GM18519 (cell line): Measurements from ENCODE around the gene CPSF4.
A peak's percentile ranks its signal among the peaks of the same experiment; 100 is the strongest.

Source experiments
- ATAC-seq: cut with Tn5 transposase; IDR thresholded peaks from one replicate; pipeline ENCODE4 v1.9.1; 2021; ENCODE audit warnings: mild to moderate bottlenecking, moderate library complexity; ENCODE audit not compliant: unreplicated experiment, low FRiP score

The CPSF4 gene

DNA sequence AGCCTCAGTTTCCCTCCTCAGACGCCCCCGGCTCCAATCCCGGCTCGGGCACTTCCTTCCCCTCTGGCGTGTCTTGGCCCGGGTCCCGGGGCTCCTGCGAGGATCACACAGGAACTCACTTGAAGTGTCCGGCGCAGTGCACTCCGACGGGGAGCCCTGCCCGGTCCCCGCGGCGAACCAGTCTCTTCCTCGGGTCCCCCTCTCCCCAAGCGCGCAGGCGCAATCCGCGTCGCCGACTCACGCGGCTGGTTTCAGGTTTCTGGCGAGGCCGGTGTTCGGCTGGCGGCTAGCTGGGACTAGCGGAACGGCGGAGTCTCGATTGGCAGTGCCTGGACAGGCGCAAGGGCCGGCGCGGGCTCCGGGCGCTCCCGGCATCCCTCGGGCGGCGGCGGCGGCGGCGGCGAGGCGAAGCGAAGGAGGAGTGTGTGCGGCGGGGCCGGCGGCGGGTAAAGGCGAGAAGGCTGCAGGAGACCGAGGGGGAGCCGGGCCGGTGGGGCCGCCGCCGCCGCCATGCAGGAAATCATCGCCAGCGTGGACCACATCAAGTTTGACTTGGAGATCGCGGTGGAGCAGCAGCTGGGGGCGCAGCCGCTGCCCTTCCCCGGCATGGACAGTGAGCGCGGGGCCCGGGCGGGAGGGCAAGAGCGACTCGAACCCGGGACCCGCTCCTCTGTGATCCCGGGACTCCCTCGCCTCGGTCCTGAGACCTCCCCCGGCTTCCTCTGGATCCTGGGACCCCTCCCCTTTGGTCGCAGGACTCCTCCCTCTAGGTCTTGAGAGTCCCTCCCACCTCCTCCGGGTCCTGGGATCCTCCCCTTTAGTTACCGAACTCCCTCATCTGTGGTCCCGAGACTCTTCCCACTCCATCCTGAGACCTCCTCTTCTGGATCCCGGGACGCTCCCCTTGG, at the start of gene CPSF4, which contains the start of gene PTCD1:
Gene CPSF4, plus strand, starts transcription at position 371 of the 908 bp plus-strand sequence. Its CDS starts 140 bp downstream, at position 511.
Gene PTCD1, minus strand, starts transcription at position 226 of the 908 bp plus-strand sequence. CDS start 3,556 bp downstream, outside the sequence.
- ATAC-seq: peak; percentile 86

DNA sequence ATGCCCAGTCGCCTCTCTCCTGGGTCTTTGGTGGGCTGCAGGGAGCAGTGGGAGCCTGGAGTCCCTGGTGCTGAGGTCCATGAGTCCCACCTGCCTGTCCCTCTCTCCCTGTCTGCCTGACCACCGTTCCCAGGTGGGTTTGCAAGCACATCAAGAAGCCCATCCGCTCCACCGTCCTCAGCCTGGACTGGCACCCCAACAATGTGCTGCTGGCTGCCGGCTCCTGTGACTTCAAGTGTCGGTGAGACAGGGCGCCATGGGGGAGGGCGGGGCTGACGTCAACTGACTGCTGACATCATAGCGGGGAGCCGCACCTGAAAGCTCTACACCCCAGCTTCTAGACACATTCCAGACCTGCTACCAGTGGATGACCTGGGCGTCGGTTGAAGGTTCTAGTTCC, 49.0 kb upstream of the CPSF4 start:
- ATAC-seq: no peak

DNA sequence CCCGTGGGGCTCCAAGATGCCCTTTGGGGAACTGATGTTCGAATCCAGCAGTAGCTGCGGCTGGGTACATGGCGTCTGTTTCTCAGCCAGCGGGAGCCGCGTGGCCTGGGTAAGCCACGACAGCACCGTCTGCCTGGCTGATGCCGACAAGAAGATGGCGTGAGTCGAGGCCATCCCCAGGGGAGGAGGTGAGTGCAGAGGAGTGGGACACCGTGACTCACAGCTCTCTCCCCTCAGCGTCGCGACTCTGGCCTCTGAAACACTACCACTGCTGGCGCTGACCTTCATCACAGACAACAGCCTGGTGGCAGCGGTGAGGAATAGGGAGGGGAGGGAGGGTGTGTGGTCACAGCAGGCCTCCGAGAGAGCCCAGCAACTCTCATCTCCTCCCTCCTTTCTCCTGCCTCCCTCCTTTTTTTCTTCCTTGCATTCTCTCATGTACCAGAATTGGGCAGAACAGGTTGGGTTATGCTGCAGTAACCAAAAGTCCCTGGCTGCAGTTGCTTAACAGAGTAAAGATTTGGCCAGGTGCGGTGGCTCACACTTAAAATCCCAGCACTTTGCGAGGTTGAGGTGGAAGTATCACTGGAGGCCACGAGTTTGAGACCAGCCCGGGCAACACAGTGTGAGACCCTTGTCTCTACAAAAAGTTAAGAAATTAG, 47.7 kb upstream of the CPSF4 start:
- ATAC-seq: no peak

DNA sequence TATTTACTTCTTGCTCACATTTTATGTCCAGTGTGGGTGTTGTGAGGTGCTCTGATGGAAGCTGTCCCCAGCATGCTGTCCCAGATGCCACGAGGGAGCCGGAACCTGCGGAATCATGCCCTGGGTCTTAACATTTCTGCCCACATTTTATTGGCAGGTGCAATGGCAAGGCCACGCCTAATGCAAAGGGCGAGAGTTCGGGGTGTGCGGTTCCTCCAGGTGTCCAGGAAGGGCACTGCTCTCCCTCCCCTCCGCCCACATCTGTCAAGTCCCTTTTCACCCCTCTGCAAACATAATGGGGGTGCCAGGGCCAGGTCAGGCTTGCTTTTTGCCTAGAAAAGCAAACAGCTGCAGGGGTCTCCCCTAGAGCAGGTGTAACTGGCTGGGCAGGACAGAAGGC, 46.7 kb upstream of the CPSF4 start:
- no peak for ATAC-seq

DNA sequence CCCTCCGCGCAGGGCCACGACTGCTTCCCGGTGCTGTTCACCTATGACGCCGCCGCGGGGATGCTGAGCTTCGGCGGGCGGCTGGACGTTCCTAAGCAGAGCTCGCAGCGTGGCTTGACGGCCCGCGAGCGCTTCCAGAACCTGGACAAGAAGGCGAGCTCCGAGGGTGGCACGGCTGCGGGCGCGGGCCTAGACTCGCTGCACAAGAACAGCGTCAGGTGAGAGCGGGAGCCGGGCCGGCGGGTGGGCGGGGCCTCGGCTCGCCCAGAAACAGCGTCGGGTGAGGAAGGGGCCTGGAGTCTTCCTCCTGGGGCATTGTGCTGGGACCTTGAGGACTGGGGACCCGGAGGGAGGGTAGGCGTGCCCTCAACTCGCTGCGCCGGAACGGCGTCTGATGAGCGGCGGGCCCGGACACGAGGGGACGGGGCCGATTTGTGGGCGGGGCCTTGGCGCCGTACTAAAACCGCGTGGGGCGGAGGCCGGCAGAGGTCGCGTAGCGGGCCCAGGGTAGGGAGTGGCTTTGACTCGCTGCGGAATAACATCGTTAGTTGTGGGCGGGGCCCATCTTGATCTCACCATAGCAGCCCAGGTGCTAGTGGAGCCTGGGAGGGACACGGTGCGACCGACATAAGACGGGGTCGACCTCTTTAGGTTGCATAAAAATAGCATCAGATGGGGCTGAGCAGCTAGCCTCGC, 45.9 kb upstream of the CPSF4 start:
- peak; percentile 39 for ATAC-seq

DNA sequence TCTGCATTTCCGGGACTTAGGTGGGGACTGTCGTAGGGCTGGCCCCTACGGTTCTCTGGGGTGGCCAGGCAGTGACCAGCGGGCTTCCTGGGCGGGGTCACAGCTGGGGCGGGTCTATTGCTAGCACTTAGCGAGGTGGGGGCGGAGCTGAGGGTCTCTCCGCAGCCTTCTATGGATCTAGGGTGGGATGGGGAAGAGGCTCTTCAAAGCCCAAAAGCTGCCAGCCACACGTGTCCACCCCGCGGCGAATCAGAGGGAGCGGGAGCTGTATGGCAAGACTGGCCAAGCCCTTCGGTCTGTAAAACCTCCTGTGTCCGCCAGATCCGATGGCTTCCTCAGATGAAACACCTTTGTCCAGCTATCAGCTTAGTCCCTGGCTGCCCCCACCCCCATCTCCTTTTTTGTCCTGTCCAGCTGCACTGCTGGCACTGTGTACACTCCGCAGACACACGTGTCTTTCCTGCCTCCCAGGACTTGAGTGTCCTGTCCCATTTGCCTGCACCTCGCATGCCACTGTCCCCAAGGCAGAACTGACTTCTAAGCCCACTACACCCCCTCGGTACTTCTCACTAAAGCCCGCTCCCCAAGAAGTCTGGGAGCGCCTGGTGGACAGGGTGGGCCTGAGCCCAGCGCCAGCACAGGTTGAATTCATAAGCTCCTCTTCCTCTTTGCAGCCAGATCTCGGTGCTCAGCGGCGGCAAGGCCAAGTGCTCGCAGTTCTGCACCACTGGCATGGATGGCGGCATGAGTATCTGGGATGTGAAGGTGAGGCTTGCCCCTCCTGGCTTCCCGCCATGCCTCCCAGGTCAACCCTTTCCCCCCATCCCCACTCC, 45.2 kb upstream of the CPSF4 start:
- no peak for ATAC-seq

DNA sequence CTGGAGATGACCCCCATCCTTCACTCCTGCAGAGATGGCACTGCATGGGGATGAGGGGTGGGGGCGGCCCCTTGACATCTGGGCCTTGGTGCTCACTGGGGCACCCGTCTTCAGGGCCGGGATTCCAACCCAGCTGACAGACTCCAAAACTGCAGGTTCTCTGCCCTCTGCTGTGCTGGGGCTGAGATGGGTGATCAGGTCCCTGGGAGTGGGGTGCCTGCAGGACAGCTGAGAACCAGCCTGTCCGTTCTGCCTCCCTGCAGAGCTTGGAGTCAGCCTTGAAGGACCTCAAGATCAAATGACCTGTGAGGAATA, 44.6 kb upstream of the CPSF4 start:
- no peak for ATAC-seq

DNA sequence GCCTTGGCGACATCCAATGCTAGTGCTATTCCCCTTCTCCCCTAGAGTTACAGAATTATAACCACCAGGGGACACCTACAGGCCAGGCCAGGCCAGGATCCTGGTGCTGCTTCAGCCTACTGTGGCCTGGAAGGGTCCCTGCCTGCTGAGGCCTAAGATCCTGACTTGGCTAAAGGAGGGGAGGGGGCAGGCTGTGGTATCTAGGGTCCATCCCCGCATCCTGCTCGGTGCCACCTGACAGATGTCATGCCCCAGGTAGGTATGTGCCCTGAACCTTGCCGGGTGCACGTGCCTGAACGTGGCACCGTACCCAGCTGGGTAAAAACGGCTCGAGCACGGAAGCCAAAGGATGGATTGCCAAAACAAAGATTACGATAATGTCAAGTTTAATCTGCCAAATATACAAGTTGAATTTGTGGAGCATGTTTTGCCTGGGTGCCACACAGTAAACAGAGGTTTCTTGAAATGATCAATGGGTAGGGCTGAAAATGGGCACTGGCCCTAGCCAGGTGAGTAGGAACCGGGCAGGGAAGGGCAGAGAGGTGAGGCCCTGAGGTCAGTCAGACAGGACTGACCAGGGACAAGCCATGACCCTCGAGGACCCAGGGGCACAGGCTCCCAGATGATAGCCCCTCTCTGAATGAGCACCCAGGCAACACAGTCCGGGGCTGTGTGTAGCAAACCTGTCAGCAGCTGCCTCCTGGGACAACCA, 43.0 kb upstream of the CPSF4 start:
- no peak for ATAC-seq

DNA sequence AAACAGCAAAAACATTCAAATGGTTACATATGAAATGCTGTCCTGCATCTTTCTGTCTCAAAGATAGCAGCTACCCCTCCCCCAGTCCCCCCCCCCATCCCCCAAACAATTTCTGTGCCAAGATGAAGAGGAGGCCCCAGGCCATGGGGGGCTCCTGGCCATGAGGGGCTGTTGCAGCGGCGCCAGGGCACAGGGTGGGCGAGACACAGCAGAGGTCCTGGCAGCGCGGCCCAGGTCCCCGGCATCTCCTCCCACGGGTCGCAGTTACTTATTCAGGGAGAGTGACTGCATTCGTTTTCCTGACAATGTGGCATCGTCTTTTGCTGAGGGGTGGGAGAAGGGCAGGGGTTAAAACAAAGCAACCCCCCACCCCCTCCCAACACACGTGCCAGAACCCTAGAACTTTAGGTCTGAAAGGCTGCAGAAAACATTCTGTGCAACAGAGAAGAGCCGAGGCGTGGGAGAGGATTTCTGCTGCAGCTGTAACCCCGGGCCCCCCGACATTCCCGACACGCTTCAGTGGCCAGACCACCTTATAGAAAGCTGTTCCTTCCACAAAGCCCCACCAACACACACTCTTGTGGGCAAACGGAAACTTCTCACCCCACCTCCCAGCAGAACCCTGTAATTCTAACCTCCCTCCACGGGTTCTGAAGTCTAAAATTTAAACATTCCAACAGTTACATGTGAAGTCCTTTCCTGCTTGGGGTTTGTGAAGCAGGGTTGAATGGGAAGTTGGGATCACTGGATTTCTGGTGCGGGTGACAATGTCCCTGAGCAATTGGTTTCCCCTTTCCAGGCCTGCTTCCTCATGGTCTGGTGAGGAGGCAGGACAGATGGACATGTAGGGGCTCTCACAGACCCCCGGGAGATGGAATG, 42.1 kb upstream of the CPSF4 start:
- no peak for ATAC-seq

DNA sequence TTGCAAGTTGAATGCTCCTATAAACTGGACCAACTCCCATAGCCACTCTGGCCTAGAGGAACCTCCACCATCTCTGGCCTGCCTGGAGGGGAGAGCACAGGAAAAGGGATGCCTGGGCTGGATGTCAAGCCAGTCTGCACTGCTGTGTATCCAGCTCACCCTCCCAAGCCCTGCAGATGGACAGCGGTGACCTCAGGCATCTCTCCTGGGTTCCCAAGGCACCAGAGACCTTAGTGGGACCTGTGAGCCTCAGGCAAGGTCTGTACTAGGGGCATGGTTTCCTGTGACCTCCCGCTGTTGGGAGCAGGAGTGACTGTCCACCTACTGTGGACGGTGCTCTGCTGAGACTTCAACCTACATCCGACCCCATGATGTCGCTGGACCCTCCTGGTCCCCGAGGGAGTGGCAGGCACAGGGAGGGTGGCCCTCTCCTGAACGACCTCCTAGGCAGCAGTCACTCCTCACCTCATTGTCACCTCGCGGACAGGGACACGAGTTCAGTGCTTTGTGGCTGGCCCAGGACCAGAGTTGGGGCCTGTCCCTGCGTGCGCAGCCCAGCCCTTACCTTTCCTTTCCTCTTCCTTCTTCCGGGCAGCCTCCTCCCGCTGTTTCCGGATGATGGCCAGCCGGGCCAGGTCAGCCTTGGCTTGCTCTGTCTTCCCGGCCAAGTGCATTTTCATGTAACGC, 41.3 kb upstream of the CPSF4 start:
- ATAC-seq: no peak

DNA sequence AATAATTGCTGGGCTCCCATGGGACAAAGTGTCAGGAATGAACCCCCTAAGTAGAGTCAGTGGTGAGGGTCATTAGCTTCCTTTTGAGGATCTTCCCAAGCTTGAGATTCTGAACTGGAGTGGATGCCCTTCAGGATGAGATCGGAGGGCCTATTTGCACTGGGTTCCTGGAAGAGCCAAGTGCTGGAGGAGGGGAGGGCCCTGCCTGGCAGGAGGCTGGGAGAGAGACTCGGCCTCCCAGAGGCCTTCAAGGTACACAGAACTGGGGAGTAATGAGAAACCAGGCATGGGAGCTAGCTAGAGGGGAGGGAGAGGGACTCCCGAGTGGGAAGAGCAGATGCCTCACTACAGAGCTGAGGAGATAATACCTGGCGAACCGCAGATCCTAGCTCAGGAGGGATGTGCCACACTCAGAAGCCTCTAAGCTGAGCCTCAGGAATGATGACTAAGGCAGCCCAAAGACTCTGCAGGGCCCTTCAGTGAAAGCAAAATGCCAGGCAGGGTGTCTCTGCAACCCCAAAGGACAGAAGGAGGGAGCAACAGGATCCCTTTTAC, 39.8 kb upstream of the CPSF4 start:
- no peak for ATAC-seq

DNA sequence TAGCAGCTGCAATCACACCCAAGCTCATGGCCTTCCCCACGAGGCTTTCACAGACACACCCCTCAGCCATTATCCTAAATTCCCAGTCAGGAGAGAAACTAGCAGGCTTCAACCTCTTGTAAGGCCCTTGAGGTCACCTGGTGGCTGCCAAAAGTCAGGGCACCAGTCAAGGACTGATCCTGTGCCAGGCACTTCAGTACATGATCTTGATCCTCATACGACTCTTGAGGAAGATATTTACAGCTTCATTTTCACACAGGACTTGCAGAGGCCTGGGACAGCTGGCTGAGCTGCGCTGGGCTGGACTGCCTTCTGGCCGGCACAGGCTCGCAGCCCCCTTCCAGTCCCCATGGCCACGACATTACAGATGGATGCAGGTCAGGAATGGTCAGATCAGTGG, 39.1 kb upstream of the CPSF4 start:
- ATAC-seq: no peak

DNA sequence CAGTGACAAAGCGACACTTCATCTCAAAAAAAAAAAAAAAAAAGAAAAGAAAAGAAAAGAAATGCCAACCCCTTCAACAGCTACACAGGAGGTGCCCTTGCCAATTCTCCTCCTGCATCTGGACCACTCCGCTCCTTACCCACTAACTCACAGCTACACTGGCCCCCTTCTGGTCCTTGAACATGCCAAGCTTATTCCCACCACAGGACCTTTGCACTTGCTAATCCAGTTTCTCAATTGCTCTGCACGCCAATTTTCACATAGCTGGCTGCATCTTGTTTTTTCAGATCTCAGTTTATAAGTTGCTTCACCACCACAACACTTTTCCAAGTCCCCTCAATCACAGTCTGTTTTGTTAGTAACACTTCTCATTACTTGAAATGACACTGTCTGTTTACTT, 35.9 kb upstream of the CPSF4 start:
- no peak for ATAC-seq

DNA sequence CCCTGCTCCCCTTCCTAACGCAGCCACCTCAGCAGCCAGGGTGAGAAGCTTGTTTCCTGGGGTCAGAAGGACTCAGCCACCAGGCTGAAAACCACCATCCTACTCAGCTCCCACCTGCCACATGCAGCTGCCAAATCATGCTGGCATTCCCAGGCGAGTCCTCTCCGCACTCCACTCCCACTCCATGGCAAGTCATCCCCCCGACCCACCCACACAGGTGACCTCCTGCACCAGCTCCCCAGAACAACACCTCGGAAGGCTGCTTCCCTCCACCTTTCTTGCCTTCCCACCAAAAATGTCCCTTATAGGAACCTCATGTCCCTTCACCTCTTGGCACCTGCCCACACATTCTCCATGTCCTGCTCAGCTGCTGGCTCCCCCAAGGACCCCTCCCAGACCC, 35.0 kb upstream of the CPSF4 start:
- no peak for ATAC-seq

DNA sequence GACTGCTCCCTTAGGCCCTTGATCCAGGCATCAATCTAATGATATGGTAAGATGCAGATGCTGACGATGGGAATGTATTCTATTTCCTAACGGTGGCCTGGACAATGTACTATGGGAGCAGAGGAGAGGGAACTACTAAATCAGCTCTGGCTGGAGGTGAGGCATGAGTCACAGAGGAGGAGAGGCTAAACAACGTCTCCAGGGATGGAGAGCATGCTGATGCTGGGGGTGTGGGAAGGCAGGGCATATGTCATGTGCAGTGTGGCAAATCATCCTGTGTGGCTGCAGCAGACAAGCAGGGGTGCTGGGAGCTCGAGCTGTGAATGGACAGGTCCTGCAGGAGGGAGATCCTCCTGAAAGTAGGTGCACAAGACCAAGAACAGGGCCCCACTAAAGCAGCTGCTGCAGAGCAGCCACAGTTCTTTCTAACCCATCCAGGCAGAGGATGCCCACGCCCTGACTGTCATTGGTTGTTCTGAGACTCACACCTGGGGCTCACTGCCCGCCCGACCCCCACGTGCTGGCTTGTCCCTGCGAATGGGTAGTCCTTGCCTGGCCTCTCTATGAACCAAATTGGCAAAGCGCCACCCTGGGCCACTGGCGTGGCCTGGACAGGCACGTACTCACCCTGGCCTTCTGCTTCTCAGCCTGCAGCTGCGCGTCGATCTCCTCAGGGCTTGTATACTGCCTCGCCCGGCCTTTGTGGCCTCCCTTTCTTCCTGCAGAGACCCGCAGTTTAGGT, 34.3 kb upstream of the CPSF4 start:
- no peak for ATAC-seq

DNA sequence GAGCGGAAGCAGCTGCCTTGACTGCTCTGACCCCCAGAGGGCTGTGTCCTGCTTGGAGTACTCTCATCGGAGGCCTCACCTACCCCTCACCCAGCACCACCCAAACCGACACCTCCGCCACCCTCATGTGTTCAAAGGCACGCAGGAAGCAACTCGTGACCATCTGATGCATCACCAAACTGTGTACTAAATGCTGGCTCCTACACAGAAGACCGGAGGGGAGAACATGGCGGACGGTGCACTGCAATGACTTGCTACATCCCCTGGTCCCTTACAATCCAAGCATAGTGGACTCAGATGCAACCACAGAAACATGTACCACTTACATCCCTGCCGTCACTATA, 33.8 kb upstream of the CPSF4 start:
- no peak for ATAC-seq

DNA sequence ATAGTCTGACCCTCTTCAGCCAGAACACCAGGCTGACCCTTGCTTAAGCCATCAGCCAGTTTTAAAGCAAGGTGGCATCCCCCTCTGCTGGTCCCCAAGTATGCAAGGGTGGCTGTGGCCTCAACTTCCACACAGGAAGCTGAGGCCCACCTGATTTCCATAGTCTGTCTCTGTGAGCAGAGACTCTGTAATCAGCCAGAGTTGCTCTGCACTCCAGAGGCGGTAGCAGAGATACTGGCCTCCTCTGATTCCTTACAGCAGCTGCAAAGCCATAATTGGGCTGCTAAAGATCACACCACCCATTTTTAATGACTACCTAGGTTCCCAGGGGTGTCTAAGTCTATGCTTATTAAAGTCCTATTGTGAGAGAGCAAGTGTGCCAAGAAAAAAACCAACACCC, 32.2 kb upstream of the CPSF4 start:
- ATAC-seq: no peak
